H1 (cell line): ENCODE measurements around the gene ALG5. TPM values are rescaled to one million over a fixed set of nuclear protein-coding genes. Genes with fewer than 3 reads are reported as not detected.

Experiments used
- GTF2F1 ChIP-seq: IDR thresholded peaks from 2 replicates; pipeline ENCODE4 v1.6.1; 2012; ENCODE audit warnings: low read depth, low read length, improper control_type of control experiment, borderline replicate concordance
- SAP30 ChIP-seq: fragments of 300-600 bp; sonication (generic); IDR thresholded peaks from 2 replicates; pipeline ENCODE4 v1.7.1; 2012; ENCODE audit warnings: low read length, moderate library complexity, mild to moderate bottlenecking, inconsistent platforms; ENCODE audit not compliant: insufficient read depth, insufficient replicate concordance
- TAF1 ChIP-seq: IDR thresholded peaks from 2 replicates; pipeline ENCODE4 v1.6.1; 2011; ENCODE audit warnings: mild to moderate bottlenecking, low read depth, low read length
- polyA plus RNA-seq, 7 experiments: library from polyadenylated mRNA; depleted of rRNA in 3 of 7; stranded (reverse) in 5 of 7; unstranded in 2 of 7; fragments of >200 nt in 5 of 7; fragments of 200-250 nt in 2 of 7; gene quantifications; 1 replicate in 5 of 7; 2 replicates in 1 of 7; 4 replicates in 1 of 7; pipeline versions ENCODE4 v1.2.1 to v1.2.3, GENCODE V29; 2011 to 2013; ENCODE audit warnings: missing spikeins in 2 of 7, mixed read lengths in 2 of 7
- total RNA-seq: library from RNA; stranded (reverse); fragmentation: NEBNext Ultra II Directional; extraction: Animal tissue kit (Norgen Biotek cat#: 25700); gene quantifications from 2 replicates; pipeline ENCODE4 v1.2.1, GENCODE V29; 2021
- TF ChIP-seq, protein P1 (sequence below), 3 experiments: IDR thresholded peaks; 1 replicate in 2 of 3; 2 replicates in 1 of 3; pipeline versions ENCODE4 v1.5.1 to v1.6.1; 2011; ENCODE audit warnings: low read length in 3 of 3, mild to moderate bottlenecking in 3 of 3, inconsistent platforms in 2 of 3, low read depth in 1 of 3, moderate library complexity in 1 of 3; ENCODE audit not compliant: insufficient read depth in 1 of 3; ENCODE audit errors: control extremely low read depth in 1 of 3

The ALG5 gene
- total and polyA plus RNA-seq, 2 of the 8 experiments (the other 6 are each of a cell fraction or from before 2014, with no cell fraction given) = 15.0 to 24.3 TPM

DNA sequence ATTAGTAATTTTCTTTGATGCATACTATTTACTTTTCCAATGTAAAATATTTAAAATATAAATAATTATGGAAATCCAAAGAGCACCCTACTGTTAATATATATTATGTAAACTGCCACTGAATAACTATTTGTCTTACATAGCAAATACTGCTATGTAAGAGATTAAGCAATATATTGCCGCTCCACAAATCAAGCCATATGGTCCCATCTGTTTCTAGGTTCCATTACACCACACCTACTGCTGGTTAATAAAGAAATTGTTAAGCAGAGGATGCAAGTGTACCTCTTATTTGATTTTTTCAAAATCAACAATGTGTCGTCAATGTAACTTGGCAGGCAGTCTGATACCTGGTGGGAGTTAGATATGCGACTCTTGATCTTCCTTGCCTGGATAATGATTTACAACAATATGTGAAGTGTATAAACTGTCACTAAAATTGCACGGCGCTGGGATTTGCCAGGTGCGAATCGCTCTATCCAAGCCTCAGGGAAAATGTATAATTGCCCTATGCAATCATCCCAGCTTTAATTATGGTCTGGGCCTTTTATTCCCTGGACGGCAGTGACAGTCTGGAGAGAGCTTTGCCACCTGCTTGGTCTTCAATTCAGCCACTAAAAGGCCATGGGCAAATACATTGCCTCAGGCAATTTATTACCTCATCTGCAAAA, 95.1 kb downstream of the ALG5 start (continued):
- no peak for TF ChIP-seq TAF1
- no peak for TF ChIP-seq SAP30
- TF ChIP-seq GTF2F1 = no peak
- TF ChIP-seq, protein P1, sequence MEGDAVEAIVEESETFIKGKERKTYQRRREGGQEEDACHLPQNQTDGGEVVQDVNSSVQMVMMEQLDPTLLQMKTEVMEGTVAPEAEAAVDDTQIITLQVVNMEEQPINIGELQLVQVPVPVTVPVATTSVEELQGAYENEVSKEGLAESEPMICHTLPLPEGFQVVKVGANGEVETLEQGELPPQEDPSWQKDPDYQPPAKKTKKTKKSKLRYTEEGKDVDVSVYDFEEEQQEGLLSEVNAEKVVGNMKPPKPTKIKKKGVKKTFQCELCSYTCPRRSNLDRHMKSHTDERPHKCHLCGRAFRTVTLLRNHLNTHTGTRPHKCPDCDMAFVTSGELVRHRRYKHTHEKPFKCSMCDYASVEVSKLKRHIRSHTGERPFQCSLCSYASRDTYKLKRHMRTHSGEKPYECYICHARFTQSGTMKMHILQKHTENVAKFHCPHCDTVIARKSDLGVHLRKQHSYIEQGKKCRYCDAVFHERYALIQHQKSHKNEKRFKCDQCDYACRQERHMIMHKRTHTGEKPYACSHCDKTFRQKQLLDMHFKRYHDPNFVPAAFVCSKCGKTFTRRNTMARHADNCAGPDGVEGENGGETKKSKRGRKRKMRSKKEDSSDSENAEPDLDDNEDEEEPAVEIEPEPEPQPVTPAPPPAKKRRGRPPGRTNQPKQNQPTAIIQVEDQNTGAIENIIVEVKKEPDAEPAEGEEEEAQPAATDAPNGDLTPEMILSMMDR (IDR thresholded peaks at IDR 0.05; ENCODE audit: control extremely low read depth in 1 of 3, insufficient read depth in 1 of 3, low read depth in 1 of 3, low read length in 3 of 3) = no peak

Other genes starting within 250 kb of the ALG5 start
- 11.5 and 13.5 TPM in 2 replicates for gene RFXAP, start 180.1 kb downstream of the ALG5 start, total RNA-seq
- 3.6 and 5.2 TPM in 2 replicates for gene RFXAP, start 180.1 kb downstream of the ALG5 start, polyA plus RNA-seq (2011; rRNA removed)
- 1.0 and 1.4 TPM in 2 replicates for gene SMAD9, start 79.1 kb downstream of the ALG5 start, total RNA-seq
- gene SMAD9, start 79.1 kb downstream of the ALG5 start, polyA plus RNA-seq (2011; rRNA removed) = 0.39 and 0.45 TPM in 2 replicates
- 86.1 and 87.6 TPM in 2 replicates for gene EXOSC8, start 1.4 kb upstream of the ALG5 start, total RNA-seq
- 35.5 and 54.3 TPM in 2 replicates for gene EXOSC8, start 1.4 kb upstream of the ALG5 start, polyA plus RNA-seq (2011; rRNA removed)
- 64.5 and 75.1 TPM in 2 replicates for gene SUPT20H, start 60.3 kb upstream of the ALG5 start, total RNA-seq
- gene SUPT20H, start 60.3 kb upstream of the ALG5 start, polyA plus RNA-seq (2011; rRNA removed) = 36.0 and 69.2 TPM in 2 replicates
- not detected in 2 replicates for gene CSNK1A1L, start 106.3 kb upstream of the ALG5 start, total RNA-seq
- gene CSNK1A1L, start 106.3 kb upstream of the ALG5 start, polyA plus RNA-seq (2011; rRNA removed) = not detected in 2 replicates